NCI-H2029 (cell line): ENCODE results near the gene APOC4.
"Not testable (repeated sequence)": the region's sequence is repeated elsewhere in the genome, so short reads cannot be mapped to it uniquely, and the experiment has no call there.

Experiments used
- DNase-seq: peaks from one replicate; lab custom pipeline; 2025; lab: John Stamatoyannopoulos, UW

Gene APOC4

DNA sequence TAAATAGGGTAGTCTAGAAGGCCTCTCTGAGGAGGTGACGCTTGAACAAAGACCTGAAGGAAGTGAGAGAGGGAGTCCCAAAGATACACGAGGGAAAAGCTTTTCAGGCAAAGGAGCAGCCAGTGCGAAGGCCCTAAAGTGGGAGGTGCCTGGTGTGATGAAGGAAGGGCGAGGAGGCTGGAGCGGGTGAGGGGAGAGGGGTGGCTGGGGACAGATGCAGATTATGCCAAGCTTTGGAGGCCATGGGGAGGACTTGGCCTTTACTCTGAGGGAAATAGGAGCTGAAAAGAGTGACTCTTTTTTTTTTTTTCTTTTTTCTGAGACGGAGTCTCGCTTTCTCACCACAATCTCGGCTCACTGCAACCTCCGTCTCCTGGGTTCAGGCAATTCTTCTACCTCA, 16.1 kb downstream of the APOC4 start:
- no peak for DNase-seq

DNA sequence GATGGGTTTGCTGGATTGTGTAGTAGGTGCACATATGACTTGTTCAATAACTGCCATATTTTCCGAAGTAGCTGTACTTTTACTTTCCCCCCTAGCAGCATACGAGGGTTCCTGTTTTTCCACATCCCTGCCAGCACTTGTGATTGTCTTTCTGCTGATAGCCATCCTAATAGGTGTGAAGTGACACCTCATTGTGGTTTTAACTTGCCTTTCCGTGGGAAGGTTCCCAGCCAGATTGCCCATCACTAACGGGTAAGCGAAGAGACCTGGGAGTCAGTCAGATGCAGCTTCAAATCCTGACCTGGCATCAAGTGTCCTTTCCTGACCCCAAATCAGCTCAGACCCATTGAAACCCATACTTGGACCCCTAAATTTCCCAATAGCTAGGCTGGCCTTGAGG, 17.7 kb downstream of the APOC4 start:
- DNase-seq: no peak

DNA sequence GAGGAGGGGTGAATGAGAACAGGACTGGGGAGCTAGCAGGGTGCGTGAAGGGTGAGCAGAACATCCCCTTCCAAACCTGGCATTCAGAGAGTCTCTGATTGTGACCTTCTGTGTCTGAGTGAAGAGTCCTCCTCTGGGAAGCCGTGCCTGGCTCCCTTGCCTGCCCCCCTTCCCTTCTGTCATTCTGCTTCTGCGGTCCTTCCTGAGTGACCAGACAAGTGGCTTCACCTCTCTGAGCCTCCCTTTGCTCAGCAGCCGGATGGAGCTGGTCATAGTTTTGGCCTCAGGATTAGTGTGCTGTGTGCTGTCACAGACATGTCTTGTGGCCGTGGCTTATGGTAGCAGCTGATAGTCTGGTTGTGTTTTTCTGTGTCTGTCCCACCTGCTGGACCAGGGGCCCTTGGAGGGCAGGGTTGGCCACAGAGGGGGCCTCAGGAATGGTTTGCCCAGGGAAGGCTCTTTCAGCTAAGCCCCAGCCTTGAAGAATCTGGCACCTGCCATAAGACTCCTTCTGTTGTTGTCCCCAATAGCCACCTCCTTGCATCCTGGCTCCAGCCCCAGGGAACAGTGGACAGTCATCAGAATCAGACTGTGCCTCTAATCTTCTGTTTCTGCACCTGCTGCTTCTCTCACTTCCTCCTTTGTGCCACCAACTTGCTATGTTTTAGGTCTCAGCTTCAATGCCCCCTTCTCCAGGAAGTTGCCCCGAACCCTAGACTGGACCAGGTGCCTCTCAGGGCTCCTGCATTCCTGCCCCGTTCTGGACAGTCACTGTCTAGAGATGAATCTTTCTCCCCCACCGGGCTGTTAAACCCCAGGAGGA, 19.1 kb downstream of the APOC4 start:
- DNase-seq: no peak

DNA sequence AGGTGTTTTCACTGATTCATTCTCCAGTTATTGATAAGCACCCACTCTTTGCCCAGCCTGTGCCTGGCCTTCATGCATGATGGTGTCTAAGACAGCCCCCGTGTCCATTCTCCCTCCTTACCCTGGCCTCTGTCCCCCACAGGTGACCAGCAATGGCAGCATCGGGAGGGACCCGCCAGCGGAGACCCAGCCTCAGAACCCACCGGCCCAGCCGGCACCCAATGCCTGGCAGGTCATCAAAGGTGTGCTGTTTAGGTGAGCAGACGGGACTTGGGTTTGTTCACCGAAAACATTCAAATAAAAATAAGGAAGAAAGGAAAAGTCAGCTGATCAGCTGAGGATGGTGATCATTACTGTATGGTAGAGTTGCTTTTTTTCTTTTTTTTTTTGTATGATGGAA, 19.8 kb downstream of the APOC4 start:
- no peak for DNase-seq

DNA sequence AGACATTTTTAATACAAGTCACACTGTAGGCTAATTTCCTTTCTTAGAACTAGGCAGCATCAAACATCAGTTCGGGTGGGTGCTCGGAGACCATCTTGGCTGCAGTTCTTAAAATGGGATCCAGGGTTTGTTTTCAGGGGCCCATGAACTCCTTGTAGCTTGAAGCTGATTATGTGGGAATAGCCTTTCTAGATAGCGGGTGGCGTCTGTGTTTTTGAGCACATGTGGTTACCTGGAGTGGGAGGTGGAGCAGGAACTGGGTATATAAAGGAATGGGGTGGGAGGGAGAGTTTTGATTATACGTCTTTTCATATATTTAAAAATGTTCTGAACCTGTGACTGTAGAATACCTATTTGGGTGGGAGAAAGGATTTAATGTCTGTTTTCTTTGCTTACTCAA, 26.1 kb downstream of the APOC4 start:
- no peak for DNase-seq

DNA sequence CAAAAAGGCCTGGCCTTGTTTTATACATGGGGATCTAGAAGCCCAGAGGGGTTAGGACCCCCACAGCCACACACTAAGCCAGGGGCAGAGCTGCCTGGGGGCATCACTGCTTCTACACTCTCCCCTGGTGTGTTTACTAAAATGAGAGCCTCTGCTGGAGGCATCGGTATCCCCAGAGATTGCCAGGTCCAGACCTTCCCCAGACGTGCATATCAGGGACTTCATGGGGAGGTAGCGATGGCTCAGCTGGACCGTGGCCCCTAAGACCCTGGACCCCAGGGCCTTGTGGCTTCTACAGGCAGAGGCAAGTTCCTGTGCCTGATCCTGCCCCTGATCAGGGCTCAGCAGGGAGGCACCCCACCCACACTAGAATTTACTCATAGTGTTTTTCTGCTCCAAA, 26.6 kb downstream of the APOC4 start:
- no peak for DNase-seq

DNA sequence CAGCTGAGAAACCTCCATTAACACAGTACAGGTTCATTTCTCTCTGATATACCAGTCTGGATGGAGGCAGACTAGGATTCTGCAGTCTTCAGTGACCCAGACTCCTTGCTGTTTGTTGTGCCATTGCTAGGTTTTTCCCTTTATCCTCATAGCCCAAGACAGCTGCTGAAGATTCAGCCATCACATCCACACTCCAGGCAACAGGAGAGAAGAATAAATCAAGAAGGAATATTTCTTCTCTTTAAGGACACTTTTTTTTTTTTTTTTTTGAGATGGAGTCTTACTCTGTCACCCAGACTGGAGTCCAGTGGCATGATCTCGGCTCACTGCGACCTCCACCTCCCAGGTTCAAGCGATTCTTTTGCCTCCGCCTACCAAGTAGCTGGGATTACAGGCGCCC, 27.4 kb downstream of the APOC4 start:
- DNase-seq: no peak

DNA sequence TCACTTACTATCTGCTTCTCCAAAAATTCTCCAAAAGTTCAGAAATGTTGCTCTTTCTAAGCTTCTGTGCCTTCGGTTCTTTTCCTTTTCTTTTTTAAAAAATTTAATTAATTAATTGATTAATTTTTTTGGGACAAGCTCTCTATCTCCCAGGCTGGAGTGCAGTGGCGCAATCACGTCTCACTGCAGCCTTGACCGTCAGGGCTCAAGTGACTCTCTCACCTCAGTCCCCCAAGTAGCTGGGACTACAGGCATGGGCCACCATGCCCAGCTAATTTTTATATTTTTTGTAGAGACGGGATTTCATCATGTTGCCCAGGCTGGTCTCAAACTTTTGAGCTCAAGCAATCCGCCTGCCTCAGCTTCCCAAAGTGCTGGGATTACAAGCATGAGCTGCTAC, 29.4 kb downstream of the APOC4 start:
- DNase-seq: not testable (repeated sequence)

DNA sequence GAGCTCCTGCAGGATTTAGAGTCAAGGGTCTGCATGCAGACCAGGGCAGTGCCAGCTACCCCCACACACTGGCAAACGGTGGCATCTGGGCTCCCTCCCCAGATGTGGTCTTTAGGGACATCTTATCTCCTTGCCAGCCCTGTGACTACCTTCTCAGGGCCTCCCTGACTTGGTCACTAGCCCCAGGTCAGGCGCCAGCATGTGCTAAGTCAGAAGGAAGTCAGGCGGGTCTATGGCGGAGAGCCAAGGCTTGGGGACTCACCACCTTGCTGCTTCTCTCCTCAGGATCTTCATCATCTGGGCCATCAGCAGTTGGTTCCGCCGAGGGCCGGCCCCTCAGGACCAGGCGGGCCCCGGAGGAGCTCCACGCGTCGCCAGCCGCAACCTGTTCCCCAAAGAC, 30.8 kb downstream of the APOC4 start:
- no peak for DNase-seq

DNA sequence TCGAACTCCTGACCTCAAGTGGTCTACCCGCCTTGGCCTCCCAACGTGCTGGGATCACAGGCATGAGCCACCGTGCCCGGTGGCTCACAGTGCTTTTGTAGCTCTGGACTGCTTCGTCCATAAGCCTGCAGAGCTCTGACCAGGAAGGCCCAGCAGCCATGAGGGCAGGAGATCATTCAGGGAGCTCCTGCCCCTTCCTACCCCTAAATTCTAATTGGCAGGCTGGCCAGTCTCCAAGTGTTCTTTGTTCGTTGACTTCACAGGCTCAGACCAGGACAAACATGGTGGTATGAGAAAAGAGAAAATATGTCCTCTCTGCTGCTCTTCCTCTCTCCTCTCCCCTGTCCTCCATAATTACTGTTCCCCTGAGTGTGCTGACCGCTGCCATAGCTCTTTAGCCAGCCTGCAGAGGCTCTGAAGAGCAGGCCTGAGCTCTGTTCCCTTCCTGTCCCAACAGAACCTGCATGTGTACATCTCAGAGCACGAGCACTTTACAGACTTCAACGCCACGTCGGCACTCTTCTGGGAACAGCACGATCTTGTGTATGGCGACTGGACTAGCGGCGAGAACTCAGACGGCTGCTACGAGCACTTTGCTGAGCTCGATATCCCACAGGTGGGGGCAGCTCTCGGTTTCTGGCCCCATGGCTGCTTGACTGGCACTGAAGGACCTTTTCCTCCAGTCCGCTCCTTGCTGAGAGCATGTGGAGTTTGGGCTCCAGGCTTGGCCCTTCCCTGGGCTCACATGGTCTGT, 32.1 kb downstream of the APOC4 start:
- DNase-seq: no peak

DNA sequence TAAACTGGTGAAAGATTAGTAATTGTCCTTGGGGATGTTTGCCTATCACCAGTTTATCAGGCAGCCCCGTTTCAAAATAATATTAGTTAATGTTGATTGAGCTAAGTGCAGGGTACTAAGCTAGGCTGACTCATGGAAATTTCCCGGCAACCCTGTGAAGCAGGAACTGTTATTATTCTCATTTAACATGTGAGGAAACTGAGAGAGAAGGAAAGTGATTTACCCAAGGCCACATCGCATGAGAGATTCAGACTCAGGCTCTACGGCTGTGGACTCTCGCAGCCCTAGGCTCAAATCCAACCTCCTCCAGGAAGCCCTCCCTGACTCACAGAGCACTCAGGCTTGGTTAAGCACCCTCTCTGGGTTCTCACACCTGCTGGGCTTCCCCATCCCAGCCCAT, 32.8 kb downstream of the APOC4 start:
- no peak for DNase-seq

DNA sequence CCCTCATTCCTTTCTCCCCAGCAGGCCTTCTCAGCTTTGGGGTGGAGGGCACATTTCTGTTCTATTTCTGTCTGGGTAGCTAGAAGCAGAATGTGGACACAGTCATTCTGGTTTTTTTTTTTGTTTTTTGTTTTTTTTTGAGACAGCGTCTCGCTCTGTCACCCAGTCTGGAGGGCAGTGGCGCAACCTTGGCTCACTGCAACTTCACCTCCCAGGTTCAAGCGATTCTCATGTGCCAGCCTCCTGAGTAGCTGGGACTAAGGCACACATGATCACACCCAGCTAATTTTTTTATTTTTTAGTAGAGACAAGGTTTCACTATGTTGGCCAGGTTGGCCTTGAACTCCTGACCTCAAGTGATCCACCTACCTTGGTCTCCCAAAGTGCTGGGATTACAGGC, 33.4 kb downstream of the APOC4 start:
- DNase-seq: no peak

DNA sequence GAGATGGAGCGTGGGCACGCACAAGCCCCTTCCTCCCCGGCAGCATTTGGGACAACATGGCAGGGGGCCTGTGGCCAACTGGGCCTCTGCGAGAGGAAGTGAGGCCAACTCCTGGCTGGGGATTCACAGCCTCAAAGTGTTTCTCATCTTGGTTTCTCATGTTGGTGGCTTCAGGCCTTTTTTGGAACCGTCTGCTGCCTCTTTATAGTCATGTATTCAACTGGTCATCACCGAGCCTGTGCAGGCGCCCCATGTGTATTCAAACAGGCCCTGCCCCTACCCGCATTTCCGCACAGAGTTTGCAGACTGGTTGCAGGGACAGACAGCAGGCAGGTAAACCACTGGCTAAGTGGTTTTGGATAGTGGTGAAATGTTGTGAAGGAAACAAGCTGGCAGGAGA, 42.0 kb downstream of the APOC4 start:
- DNase-seq: no peak

DNA sequence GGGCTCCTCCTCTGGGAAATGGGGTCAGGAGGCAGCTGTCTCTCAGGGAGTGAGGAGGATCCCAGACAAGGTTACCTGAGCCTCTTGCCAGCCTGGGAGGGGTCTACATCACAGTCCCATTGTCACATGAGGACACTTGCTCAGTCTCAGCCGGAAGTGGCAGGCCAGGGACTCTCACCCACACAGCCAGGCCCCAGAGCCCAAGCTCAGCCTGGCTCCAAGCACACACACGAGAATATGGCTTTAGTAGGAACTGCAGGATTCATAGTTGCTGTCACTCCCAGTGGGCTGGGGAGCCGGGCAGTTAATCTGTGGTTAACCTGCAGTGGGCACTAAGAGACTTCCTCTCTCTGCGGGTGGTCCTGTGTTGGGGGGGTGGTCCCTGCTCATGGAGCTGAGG, 43.4 kb downstream of the APOC4 start:
- no peak for DNase-seq

DNA sequence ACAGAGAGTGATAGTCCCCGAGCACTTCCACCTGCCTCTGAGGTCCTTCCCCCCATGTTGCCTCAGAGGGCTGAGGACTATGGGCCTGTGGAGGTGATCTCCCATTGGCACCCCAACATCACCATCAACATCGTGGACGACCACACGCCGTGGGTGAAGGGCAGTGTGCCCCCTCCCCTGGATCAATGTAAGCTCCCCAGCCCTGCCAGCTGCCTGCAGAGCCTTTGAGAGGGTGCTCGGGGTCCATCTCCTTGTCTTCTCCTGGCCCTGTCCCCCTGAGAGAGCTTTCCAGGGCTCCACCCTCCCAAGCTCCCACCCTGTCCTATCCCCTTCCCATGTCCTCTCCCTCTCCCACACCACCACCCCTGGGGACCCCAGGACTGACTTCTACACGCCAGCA, 44.4 kb downstream of the APOC4 start:
- DNase-seq: no peak

DNA sequence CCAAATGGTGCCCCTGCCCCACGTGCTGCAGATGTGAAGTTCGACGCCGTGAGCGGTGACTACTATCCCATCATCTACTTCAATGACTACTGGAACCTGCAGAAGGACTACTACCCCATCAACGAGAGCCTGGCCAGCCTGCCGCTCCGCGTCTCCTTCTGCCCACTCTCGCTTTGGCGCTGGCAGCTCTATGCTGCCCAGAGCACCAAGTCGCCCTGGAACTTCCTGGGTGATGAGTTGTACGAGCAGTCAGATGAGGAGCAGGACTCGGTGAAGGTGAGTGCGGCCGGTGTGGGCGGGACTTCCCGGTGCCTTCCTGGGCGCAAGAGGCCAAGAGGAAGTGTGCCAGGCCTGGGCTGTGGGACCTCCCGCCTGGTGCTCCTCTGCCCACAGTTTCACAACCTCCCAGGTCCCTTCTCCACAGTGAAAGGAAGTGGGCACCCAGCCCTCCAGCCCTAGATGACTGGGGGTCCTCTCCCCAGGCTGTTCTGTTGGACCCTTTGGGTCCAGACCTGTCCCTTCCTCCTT, 45.2 kb downstream of the APOC4 start:
- no peak for DNase-seq

DNA sequence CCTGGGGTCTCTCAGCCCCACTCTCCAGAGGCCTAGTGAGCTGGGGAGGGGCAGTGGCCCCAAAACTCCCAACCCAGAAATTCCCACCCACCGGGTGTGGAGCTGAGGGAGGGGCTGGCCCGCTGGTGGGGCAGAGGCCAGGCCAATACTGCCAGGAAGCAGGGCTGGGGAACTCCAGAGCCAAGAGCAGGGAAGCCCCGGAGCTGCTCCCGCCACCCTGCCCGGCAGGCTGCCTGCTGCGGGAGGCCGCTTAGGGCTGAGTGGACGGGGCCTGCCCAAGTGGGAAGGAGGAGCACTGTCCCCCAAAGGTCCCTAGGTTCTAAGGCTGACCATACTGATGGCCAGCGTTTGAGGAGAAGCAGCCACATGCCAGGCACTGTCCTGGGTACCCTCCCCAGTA, 46.2 kb downstream of the APOC4 start:
- no peak for DNase-seq

DNA sequence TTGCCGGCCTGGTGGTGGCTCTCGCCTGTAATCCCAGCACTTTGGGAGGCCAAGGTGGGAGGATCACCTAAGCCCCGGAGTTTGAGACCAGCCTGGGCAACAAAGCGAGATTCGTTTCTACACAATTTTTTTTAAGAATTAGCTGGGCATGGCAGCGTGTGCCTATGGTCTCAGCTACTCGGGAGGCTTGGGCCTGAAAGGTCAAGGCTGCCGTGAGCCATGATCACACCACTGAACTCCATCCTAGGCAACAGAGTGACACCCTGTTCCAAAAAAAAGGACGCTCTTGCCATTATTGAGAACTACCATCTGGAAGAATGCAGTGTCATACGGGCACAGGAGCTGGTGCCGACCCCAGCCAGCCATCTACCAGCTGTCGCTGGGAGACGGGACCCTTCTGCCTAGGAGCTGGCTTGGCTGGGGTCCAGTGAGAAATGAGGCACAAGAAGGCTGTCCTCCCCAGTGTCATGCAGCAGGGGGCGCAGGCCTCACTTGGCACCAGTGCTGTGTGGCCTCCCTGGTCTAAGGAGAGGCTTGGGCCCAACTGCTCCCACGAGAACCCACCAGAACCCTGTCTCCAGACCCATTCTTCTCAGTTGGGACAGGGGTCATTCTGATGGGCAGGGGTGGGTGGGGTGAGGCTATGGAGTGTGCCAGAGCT, 47.0 kb downstream of the APOC4 start:
- DNase-seq: peak; percentile 2

DNA sequence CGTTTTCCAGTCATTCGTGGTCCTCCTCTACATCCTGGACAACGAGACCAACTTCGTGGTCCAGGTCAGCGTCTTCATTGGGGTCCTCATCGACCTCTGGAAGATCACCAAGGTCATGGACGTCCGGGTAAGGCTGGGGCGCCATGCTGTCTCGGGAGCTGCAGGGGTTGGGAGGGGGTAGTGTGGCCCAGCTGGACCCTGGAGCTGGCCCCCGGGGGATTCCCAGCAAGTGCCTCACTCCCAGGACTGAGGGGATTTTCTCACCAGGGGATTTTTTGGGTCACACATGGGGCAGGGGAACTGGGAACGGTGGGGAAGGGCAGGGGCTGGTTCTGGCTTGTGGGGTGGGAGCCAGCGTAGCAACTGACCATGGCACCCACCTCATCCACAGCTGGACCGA, 48.4 kb downstream of the APOC4 start:
- DNase-seq: no peak

DNA sequence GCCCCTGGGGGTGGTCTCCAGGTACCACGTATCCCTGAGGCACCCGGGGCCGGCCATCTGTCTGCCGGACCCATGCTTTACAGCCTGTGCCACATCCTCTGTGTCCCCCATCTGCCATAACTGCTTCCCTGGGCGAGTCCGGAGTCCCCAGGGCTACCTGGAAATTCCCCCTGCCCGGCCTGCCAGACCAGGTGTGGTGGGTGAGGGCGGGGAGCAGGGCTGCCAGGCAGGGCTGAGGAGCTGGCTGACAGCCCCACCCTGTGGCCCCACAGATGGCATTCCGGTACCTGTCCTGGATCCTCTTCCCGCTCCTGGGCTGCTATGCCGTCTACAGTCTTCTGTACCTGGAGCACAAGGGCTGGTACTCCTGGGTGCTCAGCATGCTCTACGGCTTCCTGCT, 48.9 kb downstream of the APOC4 start:
- no peak for DNase-seq

DNA sequence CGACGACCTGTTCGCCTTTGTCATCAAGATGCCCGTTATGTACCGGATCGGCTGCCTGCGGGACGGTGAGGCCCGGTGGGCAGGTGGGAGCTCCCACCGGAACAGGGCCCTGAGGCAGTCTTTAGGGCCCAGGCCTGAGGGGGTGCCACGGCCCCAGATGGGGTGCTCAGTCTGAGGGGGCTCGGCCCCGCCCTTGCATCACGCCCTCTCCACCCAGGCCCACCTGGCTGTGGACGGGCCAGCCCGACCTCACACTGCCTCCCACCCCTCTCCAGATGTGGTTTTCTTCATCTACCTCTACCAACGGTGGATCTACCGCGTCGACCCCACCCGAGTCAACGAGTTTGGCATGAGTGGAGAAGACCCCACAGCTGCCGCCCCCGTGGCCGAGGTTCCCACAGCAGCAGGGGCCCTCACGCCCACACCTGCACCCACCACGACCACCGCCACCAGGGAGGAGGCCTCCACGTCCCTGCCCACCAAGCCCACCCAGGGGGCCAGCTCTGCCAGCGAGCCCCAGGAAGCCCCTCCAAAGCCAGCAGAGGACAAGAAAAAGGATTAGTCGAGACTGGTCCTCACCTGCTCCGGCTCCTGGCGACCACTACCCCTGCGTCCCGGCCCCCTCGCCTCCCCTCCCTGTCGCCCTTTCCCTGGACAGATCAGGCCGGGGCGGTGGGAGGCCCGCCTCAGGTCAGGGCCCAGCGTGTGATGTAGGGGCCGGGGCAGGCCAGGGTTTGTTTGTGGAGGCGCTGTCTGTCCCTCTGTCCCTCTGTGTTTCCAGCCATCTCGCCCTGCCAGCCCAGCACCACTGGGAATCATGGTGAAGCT, 50.5 kb downstream of the APOC4 start:
- no peak for DNase-seq

DNA sequence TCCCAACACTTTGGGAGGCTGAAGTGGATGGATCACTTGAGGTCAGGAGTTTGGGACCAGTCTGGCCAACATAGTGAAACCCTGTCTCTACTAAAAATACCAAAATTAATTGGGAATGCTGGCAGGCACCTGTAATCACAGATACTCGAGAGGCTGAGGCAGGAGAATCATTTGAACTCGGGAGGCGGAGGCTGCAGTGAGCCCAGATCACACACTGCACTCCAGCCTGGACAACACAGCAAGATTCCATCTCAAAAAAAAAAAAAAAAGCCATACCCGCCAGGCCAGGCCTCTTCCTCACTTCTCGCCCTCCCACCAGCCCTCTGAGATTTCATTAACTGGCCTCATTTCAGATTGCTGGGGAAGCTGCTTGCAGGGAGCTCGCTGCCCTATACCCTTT, 51.5 kb downstream of the APOC4 start:
- DNase-seq: no peak
